Activated gamma-delta T cell treated with Interleukin-2 at 50 U/mL for 16 hours (primary cell): Measurements from ENCODE around the gene TRAM2.

Experiments used
- DNase-seq: peaks from one replicate; pipeline ENCODE4 v3.0.0-alpha.2; 2020

Gene TRAM2

DNA sequence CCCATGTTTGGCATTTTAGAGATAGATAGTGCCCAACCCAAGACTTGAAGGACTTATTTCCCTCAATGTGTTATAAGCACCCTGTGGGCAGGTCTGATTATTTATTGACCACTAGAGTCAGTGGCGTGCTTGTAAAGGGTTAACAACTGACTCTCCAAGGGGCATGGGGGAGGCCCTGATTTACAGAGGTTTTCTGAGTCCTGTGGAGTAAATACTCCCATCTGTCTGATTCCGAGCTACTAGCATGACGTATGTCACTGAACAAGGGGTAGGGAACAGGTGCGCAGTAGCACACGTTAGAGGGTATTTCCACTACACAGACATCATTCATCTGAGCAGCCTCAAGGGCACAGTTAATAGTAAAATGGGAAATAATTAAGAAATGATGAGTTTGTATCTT, 17.4 kb upstream of the TRAM2 start:
- DNase-seq, result no peak

DNA sequence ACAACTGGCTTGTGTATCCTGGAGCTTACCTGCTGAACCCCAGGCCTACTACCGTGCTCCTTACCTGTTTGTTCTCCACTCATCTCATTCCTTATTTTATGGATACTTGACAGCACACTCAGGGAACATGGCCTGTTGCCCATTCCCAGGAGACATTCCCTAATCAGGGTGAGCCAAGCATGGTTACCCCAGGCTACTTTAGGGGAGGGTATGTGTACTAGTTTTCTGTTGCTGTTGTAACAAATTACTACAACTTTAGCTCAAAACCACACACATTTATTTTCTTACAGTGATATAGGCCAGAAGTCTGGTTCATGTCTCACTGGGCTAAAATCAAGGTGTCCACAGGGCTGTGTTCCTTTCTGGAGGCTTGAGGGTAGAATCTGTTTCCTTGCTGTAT, 15.0 kb upstream of the TRAM2 start:
- DNase-seq, result no peak

GRCh38 chr6:52590152-52590891, 13.5 kb upstream of the TRAM2 start:
- DNase-seq, result no peak

DNA sequence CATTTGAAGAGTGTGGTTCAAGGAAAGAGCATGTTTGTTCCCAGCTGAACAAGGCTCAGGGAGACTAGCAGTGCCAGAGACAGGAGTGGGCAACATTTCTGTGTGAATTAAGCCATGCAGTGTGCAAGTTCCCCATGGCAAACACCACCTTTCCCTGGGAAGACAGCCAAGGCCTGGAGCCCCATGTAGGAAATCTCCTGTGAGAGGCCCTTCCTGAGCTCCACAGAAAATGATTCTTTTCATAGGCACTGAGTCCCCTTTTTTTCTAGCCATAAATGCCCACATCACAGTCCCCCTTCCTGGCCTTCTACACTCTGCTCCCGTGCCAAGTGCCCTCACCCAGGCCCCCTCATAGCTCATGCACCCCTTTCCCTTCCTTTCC, 11.8 kb upstream of the TRAM2 start:
- no peak for DNase-seq

GRCh38 chr6:52588087-52588709, 11.3 kb upstream of the TRAM2 start:
- no peak for DNase-seq

DNA sequence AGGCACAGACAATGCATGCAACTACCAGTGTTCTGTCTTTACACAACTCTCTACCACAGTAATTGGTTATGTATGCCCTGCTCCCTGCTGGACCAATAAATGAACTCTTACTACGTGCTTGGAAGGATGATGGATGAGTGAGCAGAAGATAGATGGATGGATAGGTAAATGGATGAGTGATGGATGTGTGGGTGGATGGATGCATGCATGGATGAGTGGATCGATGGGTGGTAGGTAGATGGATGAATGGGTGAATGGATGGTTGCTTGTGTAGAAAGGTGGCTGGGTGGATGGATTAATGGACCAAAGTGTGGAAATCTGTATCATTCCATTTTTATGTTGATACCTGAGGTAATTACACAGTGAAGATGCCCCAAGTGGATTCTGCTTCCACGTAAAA, 10.1 kb upstream of the TRAM2 start:
- no peak for DNase-seq

- DNase-seq, result no peak
Observed at GRCh38 chr6:52584203-52584602, 7.3 kb upstream of the TRAM2 start.

GRCh38 chr6:52582996-52583395, 6.1 kb upstream of the TRAM2 start:
- no peak for DNase-seq

GRCh38 chr6:52582446-52582845, 5.6 kb upstream of the TRAM2 start:
- no peak for DNase-seq

GRCh38 chr6:52580905-52581304, 4.0 kb upstream of the TRAM2 start:
- DNase-seq, result no peak

DNA sequence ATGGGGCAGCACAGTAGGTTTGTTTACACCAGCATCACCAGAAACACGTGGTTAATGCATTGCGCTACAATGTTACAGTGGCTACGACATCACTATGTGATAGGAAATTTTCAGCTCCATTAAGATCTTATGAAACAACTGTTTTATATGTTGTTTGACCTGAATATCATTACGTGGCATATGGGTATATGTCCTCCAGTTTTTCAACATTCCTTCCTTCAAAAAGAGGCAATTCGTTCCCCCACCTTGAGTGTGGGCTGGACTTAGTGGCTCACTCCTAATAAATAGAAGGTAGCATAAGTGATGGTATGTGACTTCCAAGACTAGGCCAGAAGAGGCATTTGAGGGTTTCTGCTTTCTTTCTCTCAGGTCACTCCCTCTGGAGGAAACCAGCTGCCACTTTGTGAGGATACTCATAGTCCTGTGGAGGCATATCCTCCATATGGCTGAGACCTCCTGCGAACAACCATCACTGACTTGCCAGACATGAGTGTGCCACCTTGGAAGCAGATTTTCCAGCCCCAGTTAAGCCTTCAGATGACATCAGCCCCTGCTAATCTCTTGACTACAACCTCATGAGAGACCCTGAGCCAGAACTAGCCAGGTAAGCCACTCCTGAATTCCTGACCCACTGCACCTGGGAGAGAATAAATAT, 2.3 kb upstream of the TRAM2 start:
- DNase-seq, result no peak

- DNase-seq, result no peak
Observed at GRCh38 chr6:52577778-52578463, 1.1 kb upstream of the TRAM2 start.

GRCh38 chr6:52576392-52577021, 353 bp downstream of the TRAM2 start:
- DNase-seq, result peak; percentile 46

DNA sequence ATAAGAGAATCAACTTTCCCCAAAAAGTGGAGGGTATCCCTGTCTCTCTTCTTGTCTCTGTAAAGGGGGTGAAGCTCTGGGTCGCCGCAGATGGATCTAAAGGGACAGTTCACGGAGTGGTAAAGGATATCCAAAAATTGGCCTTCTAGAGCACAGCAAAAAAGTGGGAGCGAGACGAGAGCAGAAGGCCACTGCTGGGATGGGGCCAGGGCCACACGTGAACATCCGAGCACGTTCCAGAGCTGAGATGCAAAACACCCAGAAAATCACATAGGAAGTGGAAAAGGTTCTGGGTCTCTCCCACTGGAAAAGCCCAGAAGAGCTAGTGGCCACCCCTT, 837 bp downstream of the TRAM2 start:
- DNase-seq, result no peak

GRCh38 chr6:52575502-52575892, 1.4 kb downstream of the TRAM2 start:
- DNase-seq, result no peak

- DNase-seq, result peak; percentile 61
Observed at GRCh38 chr6:52574709-52575501, 2.0 kb downstream of the TRAM2 start.

- no peak for DNase-seq
Observed at GRCh38 chr6:52573295-52573694, 3.6 kb downstream of the TRAM2 start.

GRCh38 chr6:52572536-52572935, 4.3 kb downstream of the TRAM2 start:
- no peak for DNase-seq

DNA sequence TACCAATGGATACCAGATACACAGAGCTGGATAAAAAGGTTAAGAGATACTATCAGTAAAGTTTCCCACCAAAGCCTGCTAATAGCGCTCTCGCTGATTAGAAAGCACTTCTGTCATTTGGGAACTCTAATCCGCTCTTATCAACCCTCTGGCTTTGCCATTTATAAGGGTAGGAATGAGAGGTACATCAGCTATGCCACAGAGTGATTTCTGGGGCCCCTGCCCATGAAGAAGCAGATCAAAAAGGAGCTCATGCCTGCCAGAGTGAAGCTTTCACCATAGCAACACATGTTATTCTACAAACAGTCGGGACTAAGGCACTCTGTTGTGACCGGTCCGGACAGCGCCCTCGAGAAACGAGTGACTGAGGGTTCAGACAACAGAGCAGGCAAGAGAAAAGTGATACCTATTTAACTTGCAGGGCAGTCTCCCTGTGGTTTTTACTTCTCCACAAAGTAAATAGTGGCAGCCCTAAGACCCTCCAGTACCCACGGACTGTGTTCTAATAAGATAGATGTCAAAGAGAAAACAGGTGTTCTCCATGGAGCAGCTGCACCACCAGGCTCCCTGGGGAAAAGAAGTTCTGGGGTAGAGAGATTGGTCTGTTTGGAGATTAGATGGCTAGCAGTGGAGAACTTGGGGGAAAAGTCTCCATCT, 5.6 kb downstream of the TRAM2 start:
- no peak for DNase-seq

GRCh38 chr6:52570291-52570700, 6.6 kb downstream of the TRAM2 start:
- no peak for DNase-seq

DNA sequence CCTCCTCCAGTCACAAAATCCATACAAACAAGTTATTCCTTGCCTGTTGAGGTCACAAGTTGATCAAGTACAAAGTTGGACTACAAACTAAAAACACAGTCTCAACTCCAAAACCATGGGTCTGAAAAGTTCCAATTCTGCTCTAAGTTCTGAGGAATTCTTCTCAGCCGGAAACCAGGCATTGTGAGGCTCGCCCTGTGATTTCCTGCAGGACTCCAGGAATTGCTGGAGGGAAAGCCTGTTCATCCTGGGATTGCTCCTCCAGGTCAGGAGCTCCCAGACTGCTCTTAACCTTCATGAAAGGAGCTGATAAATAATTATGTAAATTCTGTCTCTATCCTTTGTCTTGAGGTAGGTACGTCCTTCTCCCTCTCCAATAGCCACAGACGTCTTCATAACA, 8.5 kb downstream of the TRAM2 start:
- no peak for DNase-seq

DNA sequence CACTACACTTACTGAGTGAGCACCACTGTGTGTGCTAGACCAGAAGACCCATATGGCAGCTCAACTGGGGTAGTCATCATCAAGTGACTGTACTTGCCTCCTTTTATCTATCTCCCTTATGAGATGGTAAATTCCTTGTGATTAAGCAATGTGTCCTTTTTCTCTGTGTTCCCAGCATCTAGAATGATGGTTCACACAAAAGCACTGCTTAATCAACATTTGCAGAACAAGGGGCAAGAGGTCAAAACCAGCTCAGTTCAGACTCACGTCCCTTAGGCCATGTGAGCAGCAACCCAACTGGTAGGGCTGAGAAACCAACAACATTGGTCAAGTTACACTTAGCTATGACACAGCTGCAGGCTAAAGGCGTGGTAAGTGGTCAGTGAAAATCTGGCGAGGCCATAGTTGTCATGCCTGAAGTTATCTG, 10.0 kb downstream of the TRAM2 start:
- no peak for DNase-seq
